Measurements from ENCODE around the gene LMLN.
"Not testable (repeated sequence)": the region's sequence is repeated elsewhere in the genome, so short reads cannot be mapped to it uniquely, and the experiment has no call there.

LMLN gene

GRCh38 chr3:197955892-197956477 lies 4.0 kb upstream of the LMLN start:
- no peak for DNase-seq (ENCODE audit: low read depth in 3 of 3)

GRCh38 chr3:197956626-197956988 lies 3.4 kb upstream of the LMLN start:
- DNase-seq (ENCODE audit: low read depth in 3 of 3), result no peak

GRCh38 chr3:197957790-197958133 lies 2.3 kb upstream of the LMLN start:
- DNase-seq (ENCODE audit: low read depth in 3 of 3), result no peak

- DNase-seq (ENCODE audit: low read depth in 3 of 3), result no peak
Observed at GRCh38 chr3:197958346-197958745, 1.7 kb upstream of the LMLN start.

GRCh38 chr3:197958848-197959247 lies 1.2 kb upstream of the LMLN start:
- not testable (repeated sequence) for DNase-seq (ENCODE audit: low read depth in 3 of 3)

GRCh38 chr3:197959500-197959890 lies 522 bp upstream of the LMLN start:
- DNase-seq (ENCODE audit: low read depth in 3 of 3), result no peak

GRCh38 chr3:197960694-197961581 lies 921 bp downstream of the LMLN start:
- DNase-seq (ENCODE audit: low read depth in 3 of 3), result no peak

- no peak for DNase-seq (ENCODE audit: low read depth in 3 of 3)
Observed at GRCh38 chr3:197961582-197961945, 1.5 kb downstream of the LMLN start.

- DNase-seq (ENCODE audit: low read depth in 3 of 3), result no peak
Observed at GRCh38 chr3:197963019-197963637, 3.1 kb downstream of the LMLN start.

GRCh38 chr3:197967337-197967989 lies 7.4 kb downstream of the LMLN start:
- not testable (repeated sequence) for DNase-seq (ENCODE audit: low read depth in 3 of 3)

- no peak for DNase-seq (ENCODE audit: low read depth in 3 of 3)
Observed at GRCh38 chr3:197970588-197970987, 10.6 kb downstream of the LMLN start.

- DNase-seq (ENCODE audit: low read depth in 3 of 3), result no peak
Observed at GRCh38 chr3:197974016-197974415, 14.0 kb downstream of the LMLN start.

- DNase-seq (ENCODE audit: low read depth in 3 of 3), result no peak
Observed at GRCh38 chr3:197975311-197975710, 15.3 kb downstream of the LMLN start.

GRCh38 chr3:197983076-197983475 lies 23.1 kb downstream of the LMLN start:
- no peak for DNase-seq (ENCODE audit: low read depth in 3 of 3)

GRCh38 chr3:197989651-197990050 lies 29.6 kb downstream of the LMLN start:
- no peak for DNase-seq (ENCODE audit: low read depth in 3 of 3)

GRCh38 chr3:197994736-197995135 lies 34.7 kb downstream of the LMLN start:
- DNase-seq (ENCODE audit: low read depth in 3 of 3), result no peak

- no peak for DNase-seq (ENCODE audit: low read depth in 3 of 3)
Observed at GRCh38 chr3:197996855-197997254, 36.8 kb downstream of the LMLN start.

GRCh38 chr3:197997936-197998335 lies 37.9 kb downstream of the LMLN start:
- DNase-seq (ENCODE audit: low read depth in 3 of 3), result no peak

- DNase-seq (ENCODE audit: low read depth in 3 of 3), result no peak
Observed at GRCh38 chr3:198017090-198017489, 57.1 kb downstream of the LMLN start.

GRCh38 chr3:198018416-198018815 lies 58.4 kb downstream of the LMLN start:
- DNase-seq (ENCODE audit: low read depth in 3 of 3), result no peak

GRCh38 chr3:198019115-198019514 lies 59.1 kb downstream of the LMLN start:
- DNase-seq (ENCODE audit: low read depth in 3 of 3), result no peak

GRCh38 chr3:198021320-198021719 lies 61.3 kb downstream of the LMLN start:
- no peak for DNase-seq (ENCODE audit: low read depth in 3 of 3)

GRCh38 chr3:198022604-198023003 lies 62.6 kb downstream of the LMLN start:
- no peak for DNase-seq (ENCODE audit: low read depth in 3 of 3)

All from stimulated activated CD4-positive, alpha-beta T cell treated with anti-CD3 and anti-CD28 coated beads, TNF-alpha, amount 100 ng/mL, for 4 hours (primary cell).